NCI-H82 treated with DMSO at 0.1 percent for 48 hours (cell line): ENCODE data around the gene LRBA.
A peak's percentile ranks its signal among the peaks of the same experiment; 100 is the strongest.

Experiments
- DNase-seq: peaks from one replicate; lab custom pipeline; 2025; ENCODE audit not compliant: unreplicated experiment; lab: John Stamatoyannopoulos, UW

The LRBA gene

DNA sequence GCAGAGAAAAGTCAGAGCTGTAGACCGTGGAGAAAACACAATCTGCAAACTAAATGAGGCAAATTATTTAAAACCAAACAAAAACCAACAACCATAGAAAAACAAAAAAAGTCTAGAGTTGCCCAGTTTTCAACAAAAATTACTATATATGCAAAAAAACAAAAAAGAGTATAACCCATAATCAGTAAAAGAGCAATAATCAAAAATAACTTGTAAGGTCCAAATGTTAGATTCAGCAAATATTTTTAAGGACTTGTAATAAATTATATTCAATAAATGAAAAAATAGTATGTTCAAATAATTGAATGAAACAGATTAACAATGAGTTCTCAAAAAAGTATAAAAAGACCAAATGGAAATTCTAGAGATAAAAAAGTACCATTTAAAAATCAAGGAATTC is 130.5 kb downstream of the LRBA start:
- no peak for DNase-seq

DNA sequence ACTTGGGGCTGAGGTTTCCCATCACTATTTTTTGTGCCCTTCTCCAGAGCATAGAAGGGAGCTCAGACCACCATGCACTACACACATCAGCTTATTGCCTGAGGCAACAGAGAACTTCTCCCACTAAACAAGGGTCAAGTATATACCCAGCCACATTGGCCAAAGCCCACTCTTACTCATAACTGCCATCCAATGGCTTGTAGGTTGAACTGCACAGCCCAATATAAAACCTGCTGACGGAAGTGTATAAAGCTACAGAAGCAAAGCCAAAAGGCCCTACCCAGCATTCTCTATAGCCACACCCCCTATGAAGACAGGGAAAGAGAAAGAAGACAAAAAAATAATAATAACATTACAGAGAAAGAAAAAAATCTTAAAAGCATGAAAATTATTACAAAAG is 139.7 kb downstream of the LRBA start:
- DNase-seq: no peak

DNA sequence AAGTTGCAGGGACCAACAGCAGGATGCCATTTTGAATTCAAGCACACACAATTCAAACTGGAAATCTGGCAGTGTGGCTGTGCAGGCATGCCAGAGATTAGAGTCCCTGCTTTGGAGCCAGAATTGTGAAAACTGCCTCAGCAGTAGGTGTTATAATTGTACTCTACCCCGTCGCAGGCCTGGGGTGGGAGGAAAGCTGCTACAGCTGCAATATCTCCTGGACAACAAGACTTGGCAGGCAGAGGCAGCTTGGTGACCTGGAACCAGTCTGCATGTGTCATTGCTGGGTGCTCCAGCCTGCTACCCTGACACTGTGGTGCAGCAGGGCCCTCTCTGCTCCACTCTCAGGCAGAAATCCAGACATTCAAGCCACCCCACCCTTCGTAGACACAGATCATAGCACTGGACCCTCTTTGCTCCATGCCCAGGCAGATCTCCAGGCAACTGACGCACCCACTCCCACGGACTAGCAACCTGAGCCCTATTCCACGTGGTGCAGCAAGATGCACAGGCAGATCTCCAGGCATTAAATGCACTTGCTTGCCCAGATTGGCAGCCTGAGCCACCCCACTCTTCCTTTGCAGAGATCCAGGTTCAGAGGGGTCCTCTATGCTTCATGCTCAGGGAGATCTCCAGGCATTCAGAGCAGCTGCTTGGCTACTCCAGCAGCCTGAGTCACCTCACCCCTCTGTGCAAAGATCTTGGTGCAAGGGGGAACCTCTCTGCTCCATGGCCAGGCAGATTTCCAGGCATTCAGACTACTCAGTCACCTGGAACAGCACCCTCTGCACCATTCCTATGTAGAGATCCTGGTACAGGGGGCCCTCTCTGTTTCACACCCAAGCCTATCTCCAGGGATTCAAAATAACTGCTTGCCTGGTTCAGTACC is 140.5 kb downstream of the LRBA start:
- DNase-seq: no peak

DNA sequence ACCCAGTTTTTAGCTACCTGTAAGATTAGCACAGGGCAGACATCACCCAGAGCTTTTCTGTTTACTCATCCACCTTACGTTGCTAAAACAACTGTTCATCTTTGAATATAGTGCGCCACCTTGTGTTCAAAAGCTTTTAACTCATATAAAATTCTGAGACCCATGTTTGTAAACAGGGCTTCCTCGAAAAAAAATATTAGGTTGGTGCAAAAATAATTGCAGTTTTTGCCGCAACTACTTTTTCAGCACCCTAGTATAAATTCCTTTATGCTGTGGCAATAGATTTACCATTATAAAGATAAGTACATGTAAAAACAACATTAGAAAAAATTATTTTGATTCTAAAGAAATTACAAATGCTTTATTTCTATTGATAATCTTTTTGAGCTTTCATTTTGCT is 147.9 kb downstream of the LRBA start:
- peak; percentile 65 for DNase-seq

DNA sequence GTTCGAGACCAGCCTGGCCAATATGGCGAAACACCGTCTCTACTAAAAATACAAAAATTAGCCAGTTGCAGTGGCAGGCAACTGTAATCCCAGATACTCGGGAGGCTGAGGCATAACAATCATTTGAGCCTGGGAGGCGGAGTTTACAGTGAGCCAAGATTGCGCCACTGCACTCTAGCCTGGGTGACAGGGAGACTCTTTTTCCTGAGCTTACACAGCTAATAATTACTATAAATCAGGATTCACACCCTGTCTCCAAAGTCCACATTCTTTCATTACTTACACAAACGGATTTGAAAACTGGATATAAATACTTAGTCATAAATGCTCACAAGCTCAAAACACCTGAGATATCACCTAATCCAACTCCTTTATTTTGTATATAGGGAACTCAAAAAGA is 151.6 kb downstream of the LRBA start:
- no peak for DNase-seq

DNA sequence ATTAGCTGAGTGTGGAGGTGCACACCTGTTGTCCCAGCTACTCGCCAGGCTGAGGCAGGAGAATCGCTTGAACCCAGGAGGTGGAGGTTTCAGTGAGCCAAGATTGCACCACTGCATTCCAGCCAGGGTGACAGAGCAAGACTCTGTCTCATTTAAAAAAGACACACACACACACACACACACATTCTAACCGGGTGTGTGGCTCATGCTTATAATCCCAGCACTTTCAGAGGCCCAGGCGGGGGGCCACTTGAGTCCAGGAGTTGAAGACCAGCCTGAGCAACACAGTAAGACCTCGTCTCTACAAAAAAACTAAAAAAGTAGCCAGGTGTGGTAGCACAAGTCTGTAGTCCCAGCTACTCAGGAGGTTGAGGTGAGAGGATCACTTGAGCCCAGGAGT is 152.3 kb downstream of the LRBA start:
- DNase-seq: no peak

DNA sequence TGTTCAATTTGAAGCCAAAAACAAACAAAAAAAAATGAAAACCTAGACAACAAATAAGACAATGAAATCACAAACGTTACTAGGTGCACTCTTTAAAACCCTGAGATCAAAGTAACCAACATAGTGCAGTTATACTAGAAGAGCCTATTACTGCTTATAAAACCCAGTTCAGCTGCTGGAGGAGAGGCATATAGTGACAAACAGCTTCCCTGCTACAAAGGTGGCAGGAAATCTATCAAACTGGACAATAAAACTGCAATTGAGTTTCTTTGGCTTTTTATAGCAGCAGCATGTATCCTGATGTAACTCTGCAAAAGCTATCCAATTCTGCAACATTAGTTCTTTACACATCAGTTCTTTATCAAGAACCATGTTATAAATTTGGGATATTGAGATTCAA is 155.6 kb downstream of the LRBA start:
- no peak for DNase-seq

DNA sequence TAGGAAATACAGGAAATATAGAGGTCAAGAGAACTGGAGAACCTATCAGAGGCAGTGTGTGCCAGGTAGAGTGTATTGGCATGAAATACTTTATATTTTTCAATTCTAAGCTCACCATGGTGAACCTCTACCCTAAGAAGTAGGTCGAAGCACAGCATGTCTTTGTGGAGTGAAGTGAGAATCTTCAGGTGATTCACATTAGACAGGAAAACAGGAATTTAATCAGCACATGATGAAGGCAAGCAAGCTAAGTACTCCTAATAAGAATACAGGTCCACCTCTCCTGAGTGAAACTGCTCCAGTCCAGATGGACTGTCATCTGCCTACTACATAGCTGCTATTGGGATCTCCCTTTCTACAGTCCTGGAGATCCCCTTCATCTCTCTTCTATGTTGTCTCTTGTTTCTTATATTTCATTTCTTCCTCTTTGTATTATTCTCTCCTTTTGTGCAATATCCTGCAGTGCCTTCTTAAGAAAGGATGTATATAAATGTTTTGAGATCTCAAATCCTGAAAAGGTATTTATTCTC is 159.0 kb downstream of the LRBA start:
- DNase-seq: no peak

DNA sequence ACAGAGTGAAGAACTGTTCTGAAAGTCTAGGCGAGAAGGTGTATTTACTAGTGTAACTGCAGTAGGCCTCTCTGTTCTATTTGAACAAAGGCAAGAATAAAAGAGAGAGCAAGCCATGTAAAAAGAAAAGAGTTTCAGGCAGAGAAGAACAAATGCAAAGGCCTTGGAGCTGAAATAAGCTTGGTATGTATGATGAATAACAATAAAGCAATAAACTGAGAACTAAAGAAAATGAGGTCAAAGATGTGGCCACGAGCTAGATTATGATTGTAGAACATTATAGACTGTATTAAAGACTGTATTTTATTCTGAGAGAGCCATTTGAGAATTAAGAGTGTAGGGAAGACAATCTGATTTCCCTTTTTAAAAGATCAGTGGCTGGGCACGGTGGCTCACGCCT is 160.5 kb downstream of the LRBA start:
- DNase-seq: no peak

DNA sequence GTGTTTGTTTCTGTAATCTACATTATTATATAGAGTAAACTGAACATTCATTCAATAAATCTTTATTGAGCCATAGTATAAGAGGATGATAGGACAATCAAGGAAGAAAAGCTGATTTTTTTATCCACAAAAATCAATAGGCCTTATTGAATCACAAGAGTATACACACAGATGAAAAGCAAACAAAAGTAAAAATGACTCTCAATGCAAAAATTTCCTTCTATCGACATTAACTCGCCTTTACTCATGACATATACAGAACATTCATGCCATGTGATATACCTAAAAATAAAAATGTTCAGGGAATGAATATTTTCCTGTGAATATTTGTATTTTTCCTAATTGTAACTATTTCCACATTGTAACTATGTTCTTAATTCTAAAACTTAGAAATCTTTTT is 161.2 kb downstream of the LRBA start:
- no peak for DNase-seq

DNA sequence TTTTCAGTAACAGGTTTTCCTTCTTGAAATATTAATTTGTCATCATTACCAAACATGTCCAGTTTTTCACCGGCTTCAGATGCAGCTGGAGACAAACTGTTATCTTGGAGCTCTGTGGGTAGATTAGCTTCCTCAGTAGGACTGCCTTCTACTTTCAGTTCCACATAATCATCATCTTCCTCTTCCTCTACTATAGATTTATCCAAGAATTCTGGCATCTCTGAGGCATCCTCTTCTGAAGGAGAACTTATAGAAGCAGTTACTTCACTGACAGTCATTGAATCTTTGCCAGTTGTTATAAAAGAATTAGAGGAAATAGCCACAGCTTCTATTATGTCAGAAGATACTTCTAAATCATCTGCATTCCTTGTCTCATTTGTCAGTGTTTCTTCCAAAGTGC is 162.9 kb downstream of the LRBA start:
- no peak for DNase-seq

DNA sequence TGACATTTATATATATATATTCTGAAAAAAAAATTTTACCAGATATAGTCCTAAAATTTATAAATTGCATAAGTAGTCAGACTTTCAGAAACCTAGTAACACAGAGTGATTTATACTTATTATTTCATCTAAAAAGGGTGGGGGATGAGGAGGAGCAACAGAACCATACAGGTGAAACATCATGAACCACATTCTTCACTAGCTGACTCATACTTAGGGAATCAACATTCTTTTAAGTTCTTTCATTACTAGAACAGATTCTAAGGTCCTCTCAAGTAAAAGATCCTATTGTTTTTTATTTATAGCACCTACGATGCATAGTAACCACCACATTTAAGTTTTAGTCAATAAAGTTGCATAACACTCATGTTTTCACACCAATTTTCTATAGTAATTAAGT is 166.1 kb downstream of the LRBA start:
- no peak for DNase-seq

DNA sequence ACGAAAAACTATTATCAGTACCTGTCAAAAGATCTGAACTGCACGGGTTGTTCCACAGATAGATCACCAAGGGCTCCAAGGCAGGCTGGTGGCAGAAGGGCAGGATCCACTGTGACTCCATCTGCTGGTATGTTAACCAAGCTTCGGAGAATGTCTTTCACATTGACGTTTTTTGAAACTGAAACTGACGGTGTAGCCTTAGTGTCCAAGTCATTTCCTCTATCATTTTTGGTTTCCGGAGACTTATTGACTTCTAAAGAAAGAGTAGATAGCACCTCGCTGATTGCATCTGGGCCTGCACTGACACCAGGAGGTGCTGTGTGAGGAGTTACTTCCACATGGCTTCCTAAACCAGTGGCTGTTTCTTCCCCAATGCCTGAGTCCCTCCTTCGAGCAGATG is 186.9 kb downstream of the LRBA start:
- DNase-seq: no peak

DNA sequence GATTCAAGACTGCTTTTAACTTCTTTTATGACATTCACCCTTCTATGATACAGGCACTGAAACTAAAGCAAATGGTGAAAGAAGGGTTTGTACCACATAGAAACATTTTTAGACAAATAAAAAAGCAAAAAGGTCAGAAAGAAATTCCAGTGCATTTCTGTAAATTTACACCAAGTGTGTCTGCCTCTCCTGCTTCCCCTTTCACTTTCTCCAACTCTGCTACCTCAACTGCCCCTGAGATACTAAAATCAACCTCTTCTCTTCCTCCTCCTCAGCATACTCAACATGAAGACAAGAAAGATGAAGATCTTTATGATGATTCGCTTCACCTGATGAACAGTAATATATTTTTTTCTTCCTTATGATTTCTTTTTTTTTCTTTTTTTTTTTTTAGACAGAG is 187.9 kb downstream of the LRBA start:
- DNase-seq: no peak

DNA sequence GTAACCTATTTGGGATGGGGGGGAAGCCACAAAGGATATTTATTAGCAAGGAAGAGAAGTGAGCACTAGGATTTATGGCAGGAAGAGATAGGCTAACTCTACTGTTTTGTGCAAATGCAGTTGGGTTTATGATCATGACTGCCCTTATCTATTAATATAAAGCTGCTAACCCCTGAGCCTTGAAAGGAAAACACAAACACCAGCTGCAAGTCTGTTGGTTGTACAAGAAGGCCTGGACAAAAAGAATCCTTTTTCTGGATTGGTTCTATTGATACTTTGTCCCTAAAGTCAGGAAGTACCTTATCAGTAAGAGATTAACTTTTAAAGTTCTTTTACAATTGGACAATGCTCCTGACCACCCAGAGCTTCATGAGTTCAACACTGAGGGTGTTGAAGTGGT is 188.8 kb downstream of the LRBA start:
- no peak for DNase-seq

DNA sequence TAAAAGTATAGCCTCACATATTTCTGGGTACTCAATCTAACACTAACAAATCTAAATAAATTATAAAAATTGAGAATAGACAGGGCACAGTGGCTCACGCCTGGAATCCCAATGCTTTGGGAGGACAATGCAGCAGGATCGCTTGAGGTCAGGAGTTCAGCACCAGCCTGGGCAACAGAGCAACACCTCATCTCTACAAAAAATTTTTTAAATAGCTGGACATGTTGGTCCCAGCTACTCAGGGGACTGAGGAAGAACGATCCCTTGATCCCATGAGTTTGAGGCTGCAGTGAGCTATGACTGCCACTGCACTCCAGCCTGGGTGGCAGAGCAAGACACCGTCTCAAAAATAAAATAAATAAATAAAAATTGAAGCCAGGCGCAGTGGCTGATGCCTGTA is 192.7 kb downstream of the LRBA start:
- no peak for DNase-seq

DNA sequence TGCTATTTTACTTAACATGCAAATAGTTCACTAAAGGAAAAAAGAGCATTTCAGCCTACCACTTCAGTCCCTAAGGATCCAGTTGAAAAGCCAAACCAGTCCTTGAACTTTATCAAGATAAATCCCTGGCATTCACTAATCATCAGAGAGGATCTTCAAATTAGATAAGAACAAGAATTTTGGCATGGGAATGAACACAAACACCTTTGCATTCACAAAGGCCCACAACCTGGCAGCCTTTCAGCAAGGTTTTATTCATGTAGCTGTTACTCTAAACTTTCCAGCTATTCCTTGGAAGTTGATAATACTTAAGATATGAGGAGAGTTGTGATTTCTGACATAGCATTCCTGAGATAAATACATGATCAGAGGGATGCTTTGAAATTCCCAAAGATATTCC is 193.4 kb downstream of the LRBA start:
- DNase-seq: no peak

DNA sequence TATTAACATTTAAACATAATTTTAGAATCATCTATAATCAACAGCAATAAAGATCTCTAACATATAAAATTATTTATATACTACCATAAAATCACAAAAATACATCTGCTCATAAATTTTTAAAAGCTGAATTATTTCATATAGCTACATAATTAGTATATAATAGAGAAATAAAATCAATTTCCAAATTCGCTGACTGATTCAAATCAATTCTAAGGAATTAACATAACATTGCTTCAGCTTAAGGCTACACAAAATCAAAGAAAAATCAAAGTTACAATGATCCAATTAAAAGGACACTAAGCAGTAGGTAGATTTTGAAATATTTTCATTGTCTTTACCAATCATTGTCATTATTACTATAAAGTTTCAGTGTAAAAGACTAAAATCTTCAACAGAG is 194.7 kb downstream of the LRBA start:
- DNase-seq: no peak

DNA sequence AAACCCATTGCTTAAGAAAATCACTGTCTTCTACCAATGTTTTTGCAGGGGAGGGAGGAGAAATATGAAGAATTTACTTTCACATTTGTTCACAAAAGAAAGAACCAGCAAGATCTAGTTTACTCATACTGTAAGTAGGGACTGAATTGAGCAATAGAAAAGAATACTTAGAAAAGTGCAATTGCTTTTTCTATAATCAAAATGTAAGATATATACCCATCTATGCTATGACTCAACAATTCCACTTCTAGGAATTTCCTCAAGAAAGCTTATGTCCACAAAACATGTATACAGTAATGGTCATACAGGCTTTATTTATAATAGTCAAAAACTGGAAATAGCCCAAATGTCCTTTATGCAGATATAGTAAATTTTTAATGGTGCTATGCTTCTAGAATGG is 196.4 kb downstream of the LRBA start:
- DNase-seq: no peak

DNA sequence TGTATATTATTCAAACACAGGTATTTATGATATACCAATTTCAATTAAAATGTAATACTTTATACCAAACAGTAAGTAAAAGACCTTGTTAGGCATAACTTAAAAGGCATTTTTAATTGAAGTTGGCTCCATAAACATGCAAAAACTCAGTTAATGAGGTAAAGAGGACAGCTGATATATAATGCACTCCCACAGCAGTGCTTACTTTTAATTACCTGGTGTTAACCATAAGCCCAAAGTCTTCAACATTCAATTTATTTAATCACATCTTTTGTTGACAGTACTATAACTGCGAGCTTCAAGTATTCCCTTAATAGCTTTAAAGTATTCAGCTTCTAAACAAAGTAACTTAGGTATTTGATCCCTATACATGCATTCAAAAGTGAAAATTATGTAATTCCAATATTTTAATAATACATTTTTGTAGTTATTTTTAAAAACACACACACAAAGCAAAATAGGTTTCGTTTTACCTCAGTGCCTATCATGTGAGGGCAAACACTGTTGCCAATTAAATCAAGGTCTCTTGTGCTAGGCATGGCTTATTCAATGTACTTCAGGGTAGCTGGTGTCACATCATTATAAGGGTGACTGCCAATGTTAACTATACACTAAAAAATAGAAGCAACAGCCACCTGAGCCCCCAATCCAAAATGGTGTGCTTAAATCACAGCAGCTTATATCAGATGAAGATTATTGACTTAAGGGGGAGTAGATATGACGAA is 197.1 kb downstream of the LRBA start:
- DNase-seq: no peak

DNA sequence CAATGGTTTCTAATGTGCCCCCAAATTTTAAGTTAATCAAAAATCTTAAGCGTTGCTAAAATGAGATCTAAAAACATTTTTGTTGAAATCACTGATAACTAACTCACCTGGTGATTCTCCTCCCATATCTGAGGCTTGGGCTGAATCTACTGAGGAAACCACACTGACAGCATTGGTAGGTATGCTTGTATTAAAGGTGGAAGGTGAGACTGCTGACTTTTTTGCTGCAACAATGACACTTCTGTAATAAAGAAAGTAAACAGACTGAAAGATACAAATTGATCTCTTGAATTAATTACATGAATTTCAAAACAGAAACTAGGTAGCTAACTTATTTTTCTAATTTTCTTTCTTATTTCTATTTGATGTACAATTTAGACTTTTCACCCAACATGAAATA is 198.1 kb downstream of the LRBA start:
- DNase-seq: no peak

DNA sequence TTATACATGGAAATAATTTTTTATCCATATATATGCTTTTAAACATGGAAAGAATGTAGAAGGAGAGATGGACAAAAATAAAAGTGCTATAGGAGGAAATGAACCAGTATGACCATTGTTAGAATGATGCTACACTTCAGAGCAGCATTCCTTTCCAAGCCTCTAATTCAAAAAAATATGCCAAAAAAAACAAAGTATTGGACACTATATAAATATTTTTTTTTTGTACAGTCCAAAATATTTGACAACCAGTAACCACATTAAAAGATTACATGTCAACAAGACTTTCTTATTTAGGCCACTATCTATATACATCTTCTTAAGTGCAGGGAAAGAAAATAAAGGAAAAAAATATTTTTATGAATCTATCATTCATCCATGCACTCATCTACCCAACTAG is 198.6 kb downstream of the LRBA start:
- no peak for DNase-seq
